ENCODE results near the gene RTN4RL1. TPM values are rescaled to one million over a fixed set of nuclear protein-coding genes. Genes with fewer than 3 reads are reported as not detected.

RTN4RL1 gene
- polyA plus RNA-seq, 4 donors: 1.1 to 2.2 (median 1.8) TPM

GRCh38 chr17:2011411-2012371 lies 13.4 kb downstream of the RTN4RL1 start:
- DNase-seq (ENCODE audit: low read depth in 4 of 4, low spot score in 3 of 4): no peak

GRCh38 chr17:2009737-2010136 lies 15.4 kb downstream of the RTN4RL1 start:
- DNase-seq (ENCODE audit: low read depth in 4 of 4, low spot score in 3 of 4): no peak

GRCh38 chr17:2008332-2009126 lies 16.6 kb downstream of the RTN4RL1 start:
- no peak for DNase-seq (ENCODE audit: low read depth in 4 of 4, low spot score in 3 of 4)

GRCh38 chr17:2004435-2004952 lies 20.6 kb downstream of the RTN4RL1 start:
- no peak for DNase-seq (ENCODE audit: low read depth in 4 of 4, low spot score in 3 of 4)

DNA sequence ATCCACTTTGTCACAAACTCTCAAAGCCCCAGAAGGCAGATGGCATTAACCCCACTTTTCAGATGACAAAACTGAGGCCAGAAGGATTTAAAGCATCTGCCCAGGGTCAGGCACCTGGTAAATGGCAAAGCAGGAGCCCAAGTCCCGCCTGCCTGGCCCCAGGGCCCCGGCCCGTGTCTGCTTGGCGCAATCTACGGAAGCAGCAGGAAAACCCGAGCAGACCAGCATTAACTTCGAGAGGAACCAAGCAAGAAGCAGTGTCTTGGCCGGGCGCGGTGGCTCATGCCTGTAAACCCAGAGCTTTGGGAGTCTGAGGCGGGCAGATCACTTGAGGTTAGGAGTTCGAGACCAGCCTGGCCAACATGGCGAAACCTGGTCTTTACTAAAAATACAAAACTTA lies 21.6 kb downstream of the RTN4RL1 start:
- DNase-seq (ENCODE audit: low read depth in 4 of 4, low spot score in 3 of 4): no peak

DNA sequence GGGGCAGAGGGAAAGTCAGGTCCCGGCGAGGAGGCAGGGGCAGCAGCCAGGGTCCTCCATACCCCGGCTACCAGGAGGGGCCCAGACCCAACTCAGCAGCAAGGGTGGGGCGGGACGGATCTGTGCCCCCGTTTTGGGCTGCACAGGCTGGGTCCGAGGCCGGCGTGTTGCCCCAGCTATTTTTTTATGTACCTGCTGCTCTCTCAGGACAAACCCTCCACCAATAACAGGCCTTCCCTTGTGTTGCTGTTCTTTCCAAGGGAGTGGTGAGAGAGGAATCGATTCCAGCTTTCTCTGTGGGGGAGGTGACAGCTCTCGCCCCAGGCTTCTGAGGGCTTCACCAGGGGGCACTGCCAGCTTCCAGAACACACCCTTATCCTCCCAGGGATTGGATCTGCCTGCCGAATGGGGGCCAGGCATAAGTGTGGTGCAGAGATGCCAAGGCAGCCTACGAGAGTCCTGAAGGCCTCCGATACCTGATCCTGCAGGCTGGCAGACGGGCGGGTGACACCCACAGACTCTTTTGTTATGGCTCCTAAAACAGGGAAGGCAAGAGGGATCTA lies 22.3 kb downstream of the RTN4RL1 start:
- DNase-seq (ENCODE audit: low read depth in 4 of 4, low spot score in 3 of 4): no peak

DNA sequence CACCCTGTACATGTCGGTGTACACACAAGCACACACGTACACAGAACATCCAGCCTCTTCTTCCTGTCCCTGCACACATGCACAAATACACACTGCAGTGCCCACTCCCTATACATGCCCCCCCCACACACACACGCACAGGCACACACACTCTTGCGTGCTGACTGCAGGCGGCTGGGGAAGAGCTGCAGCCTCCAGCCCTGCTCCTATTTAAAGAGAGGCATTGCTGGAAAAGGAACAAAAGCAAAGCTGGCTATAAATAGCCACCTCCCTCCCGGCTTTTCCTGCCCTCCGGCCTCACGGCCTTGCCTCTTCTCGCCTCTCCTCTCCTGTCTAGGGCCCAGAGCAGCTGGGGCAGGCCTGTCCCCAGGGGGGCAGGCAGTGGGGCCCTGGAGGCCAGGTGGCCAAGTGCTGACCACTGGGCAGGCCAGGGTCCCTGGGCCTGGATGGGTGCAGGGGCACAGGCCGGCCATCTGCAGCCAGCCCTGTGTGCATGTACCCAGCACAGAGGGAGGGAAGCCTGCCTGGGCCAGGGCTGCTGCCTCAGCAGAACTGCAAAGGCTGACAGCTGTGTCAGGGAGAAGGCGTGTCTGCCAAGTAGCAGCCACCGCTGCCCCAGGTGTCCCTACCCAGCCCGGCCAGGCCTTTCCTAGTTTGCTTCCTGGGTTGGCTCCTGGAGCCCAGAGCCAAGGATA lies 25.4 kb downstream of the RTN4RL1 start:
- peak in 1 of 4 donors; percentile 36 for DNase-seq (ENCODE audit: low read depth in 4 of 4, low spot score in 3 of 4)

DNA sequence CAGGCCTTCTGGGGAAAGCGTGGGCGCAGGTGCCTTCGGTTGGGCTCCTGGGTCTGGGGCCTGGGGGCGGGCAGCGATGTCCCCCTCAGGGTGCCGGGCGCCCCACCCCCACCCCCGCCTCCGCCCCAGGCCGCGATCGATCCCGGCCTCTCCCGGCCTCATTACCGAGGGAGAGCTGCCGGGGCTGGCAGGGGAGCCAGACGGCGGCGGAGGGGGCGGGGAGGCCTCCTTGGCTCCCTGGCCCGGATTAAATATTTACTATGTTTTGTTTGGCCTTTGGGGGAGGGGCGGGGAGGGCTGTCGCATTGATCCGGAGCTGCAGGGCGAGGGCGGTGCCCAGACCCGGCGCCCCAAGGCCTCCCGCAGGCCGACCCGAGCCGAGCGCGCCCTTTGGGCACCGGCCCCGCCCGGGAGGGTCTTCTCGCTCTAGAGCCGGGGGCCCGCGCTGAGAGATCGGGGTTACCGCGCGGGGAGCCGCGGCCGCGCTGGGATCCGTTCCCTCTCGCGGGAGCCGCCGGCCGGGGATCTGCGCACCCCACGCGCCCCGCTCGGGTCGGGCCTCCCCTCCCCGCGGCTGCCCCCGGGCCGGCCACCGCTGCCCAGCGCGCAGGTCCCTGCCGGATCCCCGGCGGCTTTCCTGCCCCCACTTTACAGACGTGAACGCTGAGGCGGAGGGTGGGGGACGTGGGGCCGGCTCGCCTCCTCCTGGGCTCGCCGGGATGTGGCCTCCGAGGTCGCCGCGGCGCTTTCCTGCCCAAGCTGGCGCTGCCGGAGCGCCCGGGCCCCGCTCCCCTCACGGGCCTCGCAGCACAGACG lies 27.0 kb downstream of the RTN4RL1 start:
- no peak for DNase-seq (ENCODE audit: low read depth in 4 of 4, low spot score in 3 of 4)

- DNase-seq (ENCODE audit: low read depth in 4 of 4, low spot score in 3 of 4): peak in 1 of 4 donors; percentile 34
Measured at GRCh38 chr17:1997289-1997926, 27.7 kb downstream of the RTN4RL1 start.

GRCh38 chr17:1996800-1997288 lies 28.3 kb downstream of the RTN4RL1 start:
- no peak for DNase-seq (ENCODE audit: low read depth in 4 of 4, low spot score in 3 of 4)

DNA sequence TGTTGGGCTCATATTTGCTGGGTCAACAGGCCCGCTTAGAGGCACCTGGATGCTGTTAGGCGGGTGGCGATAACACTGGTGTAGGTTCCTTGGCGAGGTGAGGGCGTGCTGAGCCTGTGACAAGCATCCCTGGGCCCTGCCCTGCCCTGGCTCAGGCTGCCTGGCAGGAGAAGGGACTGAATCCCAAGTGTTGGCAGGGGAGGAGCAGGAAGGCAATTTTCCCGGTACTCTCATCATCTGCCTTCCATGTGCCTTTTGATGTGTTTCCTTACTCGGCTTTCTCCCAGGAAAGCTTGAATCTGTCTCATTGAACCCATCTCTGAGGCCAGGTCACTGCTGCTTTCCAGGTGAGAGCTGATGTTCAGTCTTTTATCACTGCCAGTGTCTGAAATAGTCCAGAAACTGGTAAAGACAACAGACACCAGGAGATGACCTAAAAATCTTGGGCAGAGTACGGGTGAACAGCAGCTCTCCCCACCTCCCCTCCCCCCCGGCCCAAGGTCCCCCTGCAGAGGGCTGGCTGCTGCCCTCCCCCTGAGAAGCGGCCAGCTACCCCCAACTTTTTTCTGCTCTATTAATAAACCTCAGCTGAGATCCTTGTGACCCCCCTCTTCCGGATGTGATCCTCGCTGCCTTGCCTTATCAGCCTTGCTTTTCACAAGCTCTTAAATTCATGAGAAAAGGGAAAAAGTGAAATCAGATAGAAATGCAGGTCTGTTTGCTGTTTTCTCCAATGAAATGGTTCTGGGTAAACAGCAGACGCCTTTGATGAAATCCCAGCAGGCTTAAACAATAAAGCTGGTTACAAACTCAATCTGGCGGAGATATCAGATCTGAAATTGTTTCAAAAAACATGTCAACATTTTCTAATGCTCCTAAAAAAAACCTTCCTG lies 29.0 kb downstream of the RTN4RL1 start:
- DNase-seq (ENCODE audit: low read depth in 4 of 4, low spot score in 3 of 4): no peak

DNA sequence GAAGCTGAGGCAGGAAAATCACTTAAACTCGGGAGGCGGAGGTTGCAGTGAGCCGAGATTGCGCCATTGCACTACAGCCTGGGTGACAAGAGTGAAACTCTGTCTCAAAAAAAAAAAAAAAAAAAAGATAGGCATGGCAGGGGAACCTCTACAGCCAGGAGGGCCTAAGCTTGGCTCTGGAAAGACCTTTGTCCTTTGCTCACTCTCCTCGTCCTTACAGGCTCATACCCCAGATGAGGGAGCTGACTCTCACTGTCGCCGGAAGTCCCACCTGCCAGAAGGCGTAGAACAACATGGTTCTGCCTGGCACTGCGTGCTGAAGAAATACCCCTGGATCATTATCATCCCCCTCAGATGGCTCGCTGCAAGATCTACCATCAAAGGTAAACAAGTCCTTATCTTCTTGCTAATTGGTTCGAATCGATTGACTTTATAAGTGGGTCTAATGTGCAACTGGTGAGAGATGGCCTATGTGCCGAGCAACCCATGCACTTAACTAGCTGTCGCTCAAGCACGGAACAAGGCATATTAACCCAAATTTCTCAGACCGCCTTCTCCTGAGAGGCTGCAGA lies 29.7 kb downstream of the RTN4RL1 start:
- DNase-seq (ENCODE audit: low read depth in 4 of 4, low spot score in 3 of 4): no peak

DNA sequence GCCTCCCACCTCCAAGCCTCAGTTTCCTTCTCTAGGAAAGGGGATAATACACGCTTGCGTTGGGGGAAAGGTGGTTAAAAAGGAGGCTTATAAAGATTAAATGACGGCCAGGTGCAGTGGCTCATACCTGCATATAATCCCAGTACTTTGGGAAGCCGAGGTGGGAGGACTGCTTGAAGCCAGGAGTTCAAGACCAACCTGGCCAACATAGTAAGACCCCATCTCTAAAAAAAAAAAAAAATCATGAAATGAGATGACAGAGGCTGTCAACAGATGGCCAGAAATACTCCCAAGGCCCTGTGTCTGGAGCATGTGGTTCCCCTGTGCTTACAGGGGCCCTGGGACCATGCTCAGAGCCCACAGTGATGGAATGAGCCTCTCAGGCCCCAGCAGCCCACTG lies 30.4 kb downstream of the RTN4RL1 start:
- no peak for DNase-seq (ENCODE audit: low read depth in 4 of 4, low spot score in 3 of 4)

DNA sequence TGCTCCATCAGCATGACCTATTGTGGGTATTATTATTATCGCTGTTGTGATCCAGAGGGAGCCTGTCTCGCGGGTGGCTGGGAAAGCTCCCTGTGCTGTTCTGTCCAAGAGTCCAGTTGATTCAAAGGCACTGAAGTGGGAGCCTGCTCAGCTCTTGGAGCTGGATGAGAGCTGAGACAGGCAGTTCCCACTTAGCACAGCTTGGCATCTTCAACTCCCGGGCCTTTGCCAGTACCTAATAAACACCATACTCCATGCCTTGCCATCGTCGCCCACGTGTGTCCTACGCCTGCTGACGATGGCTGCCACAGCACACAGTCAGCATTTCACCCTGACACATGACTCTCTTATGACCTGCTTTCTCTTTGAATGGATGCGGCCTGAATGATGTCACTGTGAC lies 32.6 kb downstream of the RTN4RL1 start:
- DNase-seq (ENCODE audit: low read depth in 4 of 4, low spot score in 3 of 4): no peak

DNA sequence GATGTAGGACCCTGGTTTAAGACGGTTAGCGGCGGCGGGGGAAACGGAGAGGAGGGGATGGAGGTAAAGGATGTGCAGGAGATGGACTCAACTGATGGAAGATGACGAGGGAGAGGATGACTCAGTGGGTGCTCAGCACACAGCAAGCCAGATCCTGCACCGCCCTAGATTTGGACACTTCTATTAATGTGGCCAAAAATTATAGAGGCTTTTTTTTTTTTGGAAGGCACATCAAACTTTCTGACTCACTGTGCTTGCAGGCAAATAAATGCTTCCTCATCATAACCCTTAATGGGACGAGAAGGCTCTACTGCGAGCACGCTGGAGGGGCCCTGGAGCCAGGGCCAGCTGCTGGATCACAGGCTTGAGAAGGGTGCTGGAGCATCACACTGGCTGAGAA lies 36.0 kb downstream of the RTN4RL1 start:
- DNase-seq (ENCODE audit: low read depth in 4 of 4, low spot score in 3 of 4): no peak

DNA sequence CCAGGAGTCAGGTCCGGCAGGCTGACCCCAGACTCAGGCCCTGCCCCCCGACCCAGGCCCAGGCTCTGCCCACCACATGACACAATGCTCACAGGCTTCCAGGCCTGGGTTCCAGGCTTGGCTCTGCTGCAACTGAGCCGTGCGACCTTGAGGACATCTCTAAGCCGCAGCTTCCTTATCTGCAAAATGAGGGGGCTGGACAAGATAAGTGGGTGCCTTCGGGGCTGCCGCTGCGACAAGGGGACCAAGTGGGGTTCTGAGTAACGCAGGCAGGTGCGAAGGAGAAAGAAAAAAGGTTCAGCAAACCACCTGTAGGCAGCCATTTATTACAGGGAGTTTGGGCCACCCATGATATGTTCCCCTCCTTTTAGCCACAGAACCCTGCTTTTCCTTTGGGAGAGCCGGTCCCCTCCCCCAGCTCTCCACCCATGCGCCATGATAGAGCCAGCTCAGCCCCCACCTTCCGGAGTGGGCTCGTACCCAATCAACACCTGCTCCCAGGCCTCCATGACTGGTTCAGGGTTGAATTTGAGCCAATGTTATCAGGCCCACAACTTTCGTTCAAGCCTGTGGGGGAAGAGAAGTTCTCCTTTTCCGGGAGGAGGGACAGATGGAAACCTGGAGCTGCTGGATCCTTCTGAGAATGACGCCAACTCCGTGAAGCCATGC lies 38.2 kb downstream of the RTN4RL1 start:
- no peak for DNase-seq (ENCODE audit: low read depth in 4 of 4, low spot score in 3 of 4)

GRCh38 chr17:1985686-1986085 lies 39.4 kb downstream of the RTN4RL1 start:
- DNase-seq (ENCODE audit: low read depth in 4 of 4, low spot score in 3 of 4): no peak
